ENCODE measurements around the gene GALNT13.

GALNT13 gene

GRCh38 chr2:154331784-154332183, 460.1 kb downstream of the GALNT13 start:
- DNase-seq, result no peak

GRCh38 chr2:154336201-154336600, 464.5 kb downstream of the GALNT13 start:
- DNase-seq, result no peak

- no peak for DNase-seq
Observed at GRCh38 chr2:154338352-154338967, 466.7 kb downstream of the GALNT13 start.

GRCh38 chr2:154343282-154343681, 471.6 kb downstream of the GALNT13 start:
- no peak for DNase-seq

- DNase-seq, result no peak
Observed at GRCh38 chr2:154350911-154351310, 479.2 kb downstream of the GALNT13 start.

- DNase-seq, result no peak
Observed at GRCh38 chr2:154361276-154361675, 489.6 kb downstream of the GALNT13 start.

- no peak for DNase-seq
Observed at GRCh38 chr2:154368153-154368552, 496.4 kb downstream of the GALNT13 start.

GRCh38 chr2:154370873-154371272, 499.2 kb downstream of the GALNT13 start:
- no peak for DNase-seq

GRCh38 chr2:154374416-154374815, 502.7 kb downstream of the GALNT13 start:
- no peak for DNase-seq

GRCh38 chr2:154375579-154375931, 503.8 kb downstream of the GALNT13 start:
- no peak for DNase-seq

- no peak for DNase-seq
Observed at GRCh38 chr2:154381931-154382794, 510.4 kb downstream of the GALNT13 start.

- no peak for DNase-seq
Observed at GRCh38 chr2:154386186-154386585, 514.5 kb downstream of the GALNT13 start.

GRCh38 chr2:154391051-154391450, 519.3 kb downstream of the GALNT13 start:
- DNase-seq, result no peak

GRCh38 chr2:154392256-154392655, 520.5 kb downstream of the GALNT13 start:
- no peak for DNase-seq

- no peak for DNase-seq
Observed at GRCh38 chr2:154394600-154394999, 522.9 kb downstream of the GALNT13 start.

- DNase-seq, result no peak
Observed at GRCh38 chr2:154400563-154401290, 529.0 kb downstream of the GALNT13 start.

GRCh38 chr2:154402213-154402612, 530.5 kb downstream of the GALNT13 start:
- DNase-seq, result no peak

- DNase-seq, result no peak
Observed at GRCh38 chr2:154403242-154403790, 531.6 kb downstream of the GALNT13 start.

- DNase-seq, result no peak
Observed at GRCh38 chr2:154408786-154409185, 537.1 kb downstream of the GALNT13 start.

- DNase-seq, result no peak
Observed at GRCh38 chr2:154422251-154422650, 550.5 kb downstream of the GALNT13 start.

GRCh38 chr2:154425994-154426393, 554.3 kb downstream of the GALNT13 start:
- no peak for DNase-seq

GRCh38 chr2:154427453-154427852, 555.7 kb downstream of the GALNT13 start:
- DNase-seq, result no peak

- no peak for DNase-seq
Observed at GRCh38 chr2:154428022-154428421, 556.3 kb downstream of the GALNT13 start.
